Ishikawa (cell line): Measurements from ENCODE around the gene GMDS.

Experiments used
- CEBPB ChIP-seq: IDR thresholded peaks from 2 replicates; pipeline ENCODE4 v1.6.1; 2012
- CREB1 ChIP-seq: IDR thresholded peaks from 2 replicates; pipeline ENCODE4 v1.6.1; 2012; ENCODE audit warnings: low read depth
- EGR1 ChIP-seq: IDR thresholded peaks from 2 replicates; pipeline ENCODE4 v1.6.1; 2012
- EP300 ChIP-seq: IDR thresholded peaks from 2 replicates; pipeline ENCODE4 v1.6.1; 2012; ENCODE audit warnings: borderline replicate concordance
- FOXM1 ChIP-seq: IDR thresholded peaks from 2 replicates; pipeline ENCODE4 v1.6.1; 2012; ENCODE audit warnings: low read depth, borderline replicate concordance
- MAX ChIP-seq: IDR thresholded peaks from 2 replicates; pipeline ENCODE4 v1.6.1; 2012
- NFIC ChIP-seq: IDR thresholded peaks from 2 replicates; pipeline ENCODE4 v1.6.1; 2012
- RAD21 ChIP-seq: IDR thresholded peaks from 2 replicates; pipeline ENCODE4 v1.6.1; 2012; ENCODE audit warnings: low read depth
- TAF1 ChIP-seq: IDR thresholded peaks from 2 replicates; pipeline ENCODE4 v1.6.1; 2012; ENCODE audit warnings: low read depth, mild to moderate bottlenecking
- TCF12 ChIP-seq: IDR thresholded peaks from 2 replicates; pipeline ENCODE4 v1.6.1; 2012; ENCODE audit warnings: low read depth
- TEAD4 ChIP-seq: IDR thresholded peaks from 2 replicates; pipeline ENCODE4 v1.6.1; 2012
- YY1 ChIP-seq: IDR thresholded peaks from 2 replicates; pipeline ENCODE4 v1.6.1; 2012; ENCODE audit warnings: low read depth
- ZBTB7A ChIP-seq: IDR thresholded peaks from 2 replicates; pipeline ENCODE4 v1.6.1; 2012; ENCODE audit warnings: low read depth
- TF ChIP-seq, protein P1 (sequence below): IDR thresholded peaks from 2 replicates; pipeline ENCODE4 v1.6.1; 2012
- TF ChIP-seq, protein P2 (sequence below): IDR thresholded peaks from 2 replicates; pipeline ENCODE4 v1.6.1; 2012; ENCODE audit warnings: low read depth, mild to moderate bottlenecking

GMDS gene

GRCh38 chr6:1581120-1581991 is 664.0 kb downstream of the GMDS start:
- no peak for TF ChIP-seq RAD21
- no peak for TF ChIP-seq YY1
- TF ChIP-seq EGR1, result no peak
- no peak for TF ChIP-seq NFIC
- no peak for TF ChIP-seq TCF12
- TF ChIP-seq, protein P1, sequence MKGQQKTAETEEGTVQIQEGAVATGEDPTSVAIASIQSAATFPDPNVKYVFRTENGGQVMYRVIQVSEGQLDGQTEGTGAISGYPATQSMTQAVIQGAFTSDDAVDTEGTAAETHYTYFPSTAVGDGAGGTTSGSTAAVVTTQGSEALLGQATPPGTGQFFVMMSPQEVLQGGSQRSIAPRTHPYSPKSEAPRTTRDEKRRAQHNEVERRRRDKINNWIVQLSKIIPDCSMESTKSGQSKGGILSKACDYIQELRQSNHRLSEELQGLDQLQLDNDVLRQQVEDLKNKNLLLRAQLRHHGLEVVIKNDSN, result no peak
- TF ChIP-seq CEBPB, result no peak
- TF ChIP-seq ZBTB7A, result no peak
- TF ChIP-seq EP300, result no peak
- TF ChIP-seq TAF1, result no peak
- TF ChIP-seq FOXM1, result no peak
- TF ChIP-seq CREB1, result no peak
- TF ChIP-seq, protein P2, sequence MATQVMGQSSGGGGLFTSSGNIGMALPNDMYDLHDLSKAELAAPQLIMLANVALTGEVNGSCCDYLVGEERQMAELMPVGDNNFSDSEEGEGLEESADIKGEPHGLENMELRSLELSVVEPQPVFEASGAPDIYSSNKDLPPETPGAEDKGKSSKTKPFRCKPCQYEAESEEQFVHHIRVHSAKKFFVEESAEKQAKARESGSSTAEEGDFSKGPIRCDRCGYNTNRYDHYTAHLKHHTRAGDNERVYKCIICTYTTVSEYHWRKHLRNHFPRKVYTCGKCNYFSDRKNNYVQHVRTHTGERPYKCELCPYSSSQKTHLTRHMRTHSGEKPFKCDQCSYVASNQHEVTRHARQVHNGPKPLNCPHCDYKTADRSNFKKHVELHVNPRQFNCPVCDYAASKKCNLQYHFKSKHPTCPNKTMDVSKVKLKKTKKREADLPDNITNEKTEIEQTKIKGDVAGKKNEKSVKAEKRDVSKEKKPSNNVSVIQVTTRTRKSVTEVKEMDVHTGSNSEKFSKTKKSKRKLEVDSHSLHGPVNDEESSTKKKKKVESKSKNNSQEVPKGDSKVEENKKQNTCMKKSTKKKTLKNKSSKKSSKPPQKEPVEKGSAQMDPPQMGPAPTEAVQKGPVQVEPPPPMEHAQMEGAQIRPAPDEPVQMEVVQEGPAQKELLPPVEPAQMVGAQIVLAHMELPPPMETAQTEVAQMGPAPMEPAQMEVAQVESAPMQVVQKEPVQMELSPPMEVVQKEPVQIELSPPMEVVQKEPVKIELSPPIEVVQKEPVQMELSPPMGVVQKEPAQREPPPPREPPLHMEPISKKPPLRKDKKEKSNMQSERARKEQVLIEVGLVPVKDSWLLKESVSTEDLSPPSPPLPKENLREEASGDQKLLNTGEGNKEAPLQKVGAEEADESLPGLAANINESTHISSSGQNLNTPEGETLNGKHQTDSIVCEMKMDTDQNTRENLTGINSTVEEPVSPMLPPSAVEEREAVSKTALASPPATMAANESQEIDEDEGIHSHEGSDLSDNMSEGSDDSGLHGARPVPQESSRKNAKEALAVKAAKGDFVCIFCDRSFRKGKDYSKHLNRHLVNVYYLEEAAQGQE, result no peak
- TF ChIP-seq MAX, result no peak
- no peak for TF ChIP-seq TEAD4

GRCh38 chr6:1580585-1580984 is 664.8 kb downstream of the GMDS start:
- TF ChIP-seq CREB1 (no peak), TEAD4 (no peak), EGR1 (no peak), CEBPB (no peak), EP300 (no peak), ZBTB7A (no peak), YY1 (no peak), MAX (no peak), RAD21 (no peak), TCF12 (no peak), FOXM1 (no peak), TAF1 (no peak), NFIC (no peak)
- TF ChIP-seq, protein P2, result no peak

GRCh38 chr6:1580109-1580508 is 665.3 kb downstream of the GMDS start:
- no peak for TF ChIP-seq YY1
- TF ChIP-seq TEAD4, result no peak
- TF ChIP-seq, protein P2, result no peak
- TF ChIP-seq CEBPB, result no peak
- no peak for TF ChIP-seq TAF1
- no peak for TF ChIP-seq RAD21
- no peak for TF ChIP-seq CREB1
- TF ChIP-seq EP300, result no peak

GRCh38 chr6:1579096-1579495 is 666.3 kb downstream of the GMDS start:
- TF ChIP-seq TEAD4 (no peak), CEBPB (no peak), YY1 (no peak), EP300 (no peak), FOXM1 (no peak), EGR1 (no peak), CREB1 (no peak), NFIC (no peak), TCF12 (no peak), MAX (no peak), ZBTB7A (no peak), RAD21 (no peak), TAF1 (no peak)
- TF ChIP-seq, protein P1, result no peak
- TF ChIP-seq, protein P2, result no peak
